MM.1S (cell line): ENCODE measurements around the gene SORT1.

ENCODE experiments used
- EZH2phosphoT487 ChIP-seq: fragments of 300-600 bp; sonication (generic); IDR thresholded peaks from 2 replicates; pipeline ENCODE4 v1.6.1; 2018; ENCODE audit warnings: antibody characterized with exemption, low read length
- TF ChIP-seq, protein P1 (sequence below): fragments of 300-600 bp; sonication (generic); IDR thresholded peaks from 2 replicates; pipeline ENCODE4 v1.5.1; 2016; ENCODE audit warnings: antibody characterized with exemption, low read length, mixed read lengths

DNA sequence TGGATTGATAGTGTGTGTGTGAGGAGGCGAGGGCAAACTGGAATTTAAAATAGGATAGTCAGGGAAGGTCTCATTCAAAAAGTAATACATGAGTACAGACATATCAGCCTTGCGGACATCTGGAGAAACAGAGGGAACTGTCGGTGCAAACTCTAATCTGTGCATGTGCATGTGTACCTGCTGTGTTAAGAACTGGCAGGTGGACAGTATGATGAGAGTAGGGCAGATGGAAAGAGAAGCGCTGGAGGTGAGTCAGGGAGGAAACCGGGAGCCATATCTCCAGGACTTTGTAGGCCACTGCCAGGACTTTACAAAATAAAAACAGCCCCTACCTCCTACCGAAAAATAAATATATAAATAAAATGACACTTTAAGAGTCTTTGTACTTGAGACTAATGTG is 59.6 kb downstream of the SORT1 start:
- TF ChIP-seq, protein P1, sequence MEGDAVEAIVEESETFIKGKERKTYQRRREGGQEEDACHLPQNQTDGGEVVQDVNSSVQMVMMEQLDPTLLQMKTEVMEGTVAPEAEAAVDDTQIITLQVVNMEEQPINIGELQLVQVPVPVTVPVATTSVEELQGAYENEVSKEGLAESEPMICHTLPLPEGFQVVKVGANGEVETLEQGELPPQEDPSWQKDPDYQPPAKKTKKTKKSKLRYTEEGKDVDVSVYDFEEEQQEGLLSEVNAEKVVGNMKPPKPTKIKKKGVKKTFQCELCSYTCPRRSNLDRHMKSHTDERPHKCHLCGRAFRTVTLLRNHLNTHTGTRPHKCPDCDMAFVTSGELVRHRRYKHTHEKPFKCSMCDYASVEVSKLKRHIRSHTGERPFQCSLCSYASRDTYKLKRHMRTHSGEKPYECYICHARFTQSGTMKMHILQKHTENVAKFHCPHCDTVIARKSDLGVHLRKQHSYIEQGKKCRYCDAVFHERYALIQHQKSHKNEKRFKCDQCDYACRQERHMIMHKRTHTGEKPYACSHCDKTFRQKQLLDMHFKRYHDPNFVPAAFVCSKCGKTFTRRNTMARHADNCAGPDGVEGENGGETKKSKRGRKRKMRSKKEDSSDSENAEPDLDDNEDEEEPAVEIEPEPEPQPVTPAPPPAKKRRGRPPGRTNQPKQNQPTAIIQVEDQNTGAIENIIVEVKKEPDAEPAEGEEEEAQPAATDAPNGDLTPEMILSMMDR: no peak
- no peak for TF ChIP-seq EZH2phosphoT487
